IPS-NIHi11 (cell line): ENCODE results near the gene SPACA4.

ENCODE experiments used
- DNase-seq: peaks from one replicate; pipeline ENCODE4 v3.0.0; 2012; ENCODE audit warnings: mixed read lengths, low spot score

The SPACA4 gene

DNA sequence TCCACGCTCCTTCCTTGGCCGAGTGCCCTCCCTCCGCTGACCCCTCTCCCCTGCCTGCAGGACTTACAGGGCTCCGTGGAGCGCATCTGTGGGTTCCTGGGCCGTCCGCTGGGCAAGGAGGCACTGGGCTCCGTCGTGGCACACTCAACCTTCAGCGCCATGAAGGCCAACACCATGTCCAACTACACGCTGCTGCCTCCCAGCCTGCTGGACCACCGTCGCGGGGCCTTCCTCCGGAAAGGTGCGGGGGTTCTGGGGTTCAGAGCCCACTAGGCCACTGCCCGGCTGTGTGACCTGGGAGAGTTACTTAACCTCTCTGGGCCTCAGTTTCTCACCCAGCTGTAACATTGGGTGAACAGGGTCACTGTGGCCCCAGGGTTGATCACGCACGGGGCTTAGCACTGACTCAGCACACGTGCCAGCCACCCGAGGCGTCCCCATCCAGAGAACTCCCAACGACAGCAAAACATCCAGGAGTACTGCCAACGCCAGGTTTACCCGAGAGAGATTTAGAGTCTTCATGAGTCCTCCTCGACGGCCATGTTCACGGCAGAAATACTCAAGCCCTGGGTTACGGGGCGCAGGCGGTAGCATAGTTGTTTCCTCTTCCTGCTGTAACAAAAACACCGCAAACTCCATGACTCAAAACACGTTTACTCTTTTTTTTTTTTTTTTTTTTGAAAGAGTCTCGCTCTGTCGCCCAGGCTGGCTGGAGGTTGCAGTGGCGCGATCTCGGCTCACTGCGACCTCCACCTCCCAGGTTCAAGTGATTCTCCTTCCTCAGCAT is 9.7 kb upstream of the SPACA4 start:
- DNase-seq, result peak; percentile 6

DNA sequence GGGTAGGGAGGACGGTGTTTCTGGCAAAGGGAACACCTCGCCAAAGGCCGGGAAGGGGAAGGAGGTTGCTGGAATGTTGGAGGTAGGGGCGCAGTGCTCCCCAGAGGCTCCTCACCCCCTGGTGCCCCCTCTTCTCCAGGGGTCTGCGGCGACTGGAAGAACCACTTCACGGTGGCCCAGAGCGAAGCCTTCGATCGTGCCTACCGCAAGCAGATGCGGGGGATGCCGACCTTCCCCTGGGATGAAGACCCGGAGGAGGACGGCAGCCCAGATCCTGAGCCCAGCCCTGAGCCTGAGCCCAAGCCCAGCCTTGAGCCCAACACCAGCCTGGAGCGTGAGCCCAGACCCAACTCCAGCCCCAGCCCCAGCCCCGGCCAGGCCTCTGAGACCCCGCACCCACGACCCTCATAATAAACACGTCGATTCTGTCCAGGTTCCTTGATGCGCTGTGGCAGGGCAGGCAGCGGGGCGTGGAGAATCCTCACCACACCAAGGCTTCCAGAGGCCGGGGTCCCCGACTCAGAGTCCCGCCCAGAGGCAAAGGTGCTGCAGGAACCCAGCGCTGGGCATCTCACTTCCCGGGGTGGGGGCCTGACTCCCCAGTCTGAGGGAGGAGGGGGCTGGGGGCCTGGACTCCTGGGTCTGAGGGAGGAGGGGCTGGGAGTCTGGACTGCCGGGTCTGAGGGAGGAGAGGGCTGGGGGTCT is 7.4 kb upstream of the SPACA4 start:
- peak; percentile 20 for DNase-seq

DNA sequence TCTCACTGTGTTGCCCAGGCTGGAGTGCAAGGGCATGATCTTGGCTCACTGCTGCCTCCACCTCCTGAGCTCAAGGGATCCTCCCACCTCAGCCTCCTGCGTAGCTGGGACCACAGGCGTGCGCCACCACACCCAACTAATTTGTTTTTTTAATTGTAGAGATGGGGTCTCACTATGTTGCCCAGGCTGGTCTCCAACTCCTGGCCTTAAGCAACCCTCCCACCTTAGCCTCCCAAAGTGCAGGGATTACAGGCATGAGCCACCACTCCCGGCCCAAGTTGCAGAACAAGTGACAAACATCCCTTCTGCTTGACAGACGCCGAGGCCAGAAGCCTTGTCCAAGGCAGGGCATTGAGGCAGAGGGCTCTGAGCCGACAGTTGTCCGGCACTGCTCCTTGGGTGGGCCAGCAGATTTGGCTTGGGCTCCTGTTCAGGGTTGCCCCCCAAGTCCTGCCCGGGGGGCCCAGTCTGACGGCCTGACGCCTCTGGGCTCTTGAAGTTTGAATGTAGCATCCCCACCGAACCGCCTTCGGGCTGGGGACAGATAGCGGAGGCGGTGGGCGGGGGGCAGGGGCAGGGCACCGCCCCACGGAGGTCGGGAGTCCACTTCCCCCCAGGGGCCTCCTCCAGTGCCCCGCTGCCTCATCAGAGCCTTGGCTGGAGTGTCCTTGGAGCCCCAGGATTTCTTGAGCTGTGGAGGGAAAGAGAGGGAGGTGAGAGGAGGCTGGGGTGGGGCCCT is 5.7 kb upstream of the SPACA4 start:
- peak; percentile 6 for DNase-seq

DNA sequence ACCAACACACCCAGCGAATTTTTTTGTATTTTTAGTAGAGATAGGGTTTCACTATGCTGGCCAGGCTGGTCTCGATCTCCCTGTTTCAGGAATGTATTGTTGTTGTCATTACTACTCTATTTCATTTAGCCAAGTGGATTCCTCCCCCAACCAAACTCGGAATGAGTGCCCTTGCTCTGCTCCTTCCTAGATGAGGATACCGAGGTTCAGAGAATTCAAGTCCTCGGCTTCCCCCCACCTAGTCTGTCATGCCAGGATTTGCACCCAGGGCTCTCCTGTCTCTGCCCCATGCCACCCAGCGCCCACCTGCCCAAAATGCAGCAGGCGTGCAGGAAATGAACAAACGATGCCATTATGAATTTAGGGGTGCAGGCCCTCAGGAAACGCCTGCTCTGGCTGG is 3.5 kb upstream of the SPACA4 start:
- DNase-seq, result no peak

- no peak for DNase-seq
Measured at GRCh38 chr19:48603449-48603848, 3.1 kb upstream of the SPACA4 start.

- DNase-seq, result no peak
Measured at GRCh38 chr19:48603850-48604249, 2.7 kb upstream of the SPACA4 start.

- no peak for DNase-seq
Measured at GRCh38 chr19:48607359-48607755, 815 bp downstream of the SPACA4 start.

- peak; percentile 76 for DNase-seq
Measured at GRCh38 chr19:48608798-48609263, 2.3 kb downstream of the SPACA4 start.

- DNase-seq, result no peak
Measured at GRCh38 chr19:48609571-48610108, 3.1 kb downstream of the SPACA4 start.

GRCh38 chr19:48611872-48612271 is 5.3 kb downstream of the SPACA4 start:
- no peak for DNase-seq

- no peak for DNase-seq
Measured at GRCh38 chr19:48613024-48613851, 6.7 kb downstream of the SPACA4 start.

DNA sequence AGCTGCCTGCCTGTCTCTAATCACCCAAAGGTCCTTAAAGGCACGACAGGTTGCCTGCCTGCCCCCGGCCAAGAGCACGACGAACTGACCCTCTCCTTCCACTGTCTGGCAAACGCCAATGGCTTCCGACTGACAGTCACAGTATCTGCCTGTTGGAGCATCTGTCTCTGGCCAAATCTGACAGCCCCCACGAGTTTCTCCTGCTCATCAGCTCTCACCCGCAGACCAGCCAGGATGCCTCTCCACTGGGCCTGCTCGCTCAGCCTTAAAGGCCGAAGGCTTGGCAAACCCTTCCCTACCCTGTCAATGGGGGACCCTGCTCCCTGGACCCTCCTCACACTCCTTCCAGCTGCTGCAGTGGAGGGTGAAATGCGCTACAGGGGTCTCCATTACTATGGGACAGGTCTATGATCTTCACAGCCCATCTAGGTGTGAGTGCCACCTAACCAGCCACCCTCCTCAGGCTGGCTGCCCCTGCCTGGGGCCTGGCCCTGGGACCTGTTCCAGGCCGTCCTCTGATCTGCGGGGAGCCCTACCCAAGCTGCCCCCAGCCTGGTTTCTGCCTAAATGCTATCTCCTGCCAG is 7.4 kb downstream of the SPACA4 start:
- no peak for DNase-seq

GRCh38 chr19:48614436-48615230 is 8.1 kb downstream of the SPACA4 start, which contains the start of gene FAM83E:
Gene FAM83E, minus strand, starts transcription at chr19:48615076. Its CDS starts 1,704 bp downstream, at chr19:48613372.
- peak; percentile 85 for DNase-seq

DNA sequence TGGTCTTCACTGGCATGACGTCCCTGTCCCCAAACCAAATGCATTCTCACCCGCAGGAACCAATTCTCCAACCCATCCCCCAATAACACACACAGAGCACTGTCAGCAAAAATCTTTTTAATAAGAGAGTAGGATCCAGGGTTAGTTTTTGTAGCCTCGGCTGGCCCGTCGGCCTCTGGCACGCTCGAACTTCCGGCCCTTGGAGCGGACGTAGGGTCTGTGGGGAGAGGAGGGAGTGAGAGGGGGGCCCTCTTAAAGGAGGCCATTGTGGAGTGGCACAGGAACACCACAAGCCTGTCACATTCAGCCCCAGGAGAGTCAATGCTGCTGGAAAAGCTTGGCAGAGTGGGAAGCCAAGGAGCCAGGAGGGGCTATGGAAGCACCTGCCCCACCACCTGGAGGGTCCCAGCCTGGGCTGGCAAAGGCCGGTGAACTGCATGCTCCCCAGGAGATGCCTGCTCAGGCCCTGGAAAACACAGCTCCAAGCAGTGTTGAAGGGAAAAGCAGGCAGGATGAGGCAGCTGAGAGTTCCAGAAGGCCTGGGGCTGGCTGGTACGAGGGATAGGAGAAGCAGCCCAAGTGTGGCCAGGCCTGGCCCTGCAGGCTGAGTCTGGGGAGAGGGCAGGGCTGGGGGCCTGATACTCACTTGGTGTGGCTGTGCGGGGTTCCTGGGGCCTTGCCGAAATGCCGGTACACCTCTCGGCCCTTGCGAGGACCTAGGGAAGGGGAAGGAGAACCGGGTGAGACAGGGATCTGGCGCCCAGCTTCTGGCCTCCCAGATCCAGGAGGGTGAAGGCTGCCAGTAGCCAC is 8.9 kb downstream of the SPACA4 start:
- no peak for DNase-seq

DNA sequence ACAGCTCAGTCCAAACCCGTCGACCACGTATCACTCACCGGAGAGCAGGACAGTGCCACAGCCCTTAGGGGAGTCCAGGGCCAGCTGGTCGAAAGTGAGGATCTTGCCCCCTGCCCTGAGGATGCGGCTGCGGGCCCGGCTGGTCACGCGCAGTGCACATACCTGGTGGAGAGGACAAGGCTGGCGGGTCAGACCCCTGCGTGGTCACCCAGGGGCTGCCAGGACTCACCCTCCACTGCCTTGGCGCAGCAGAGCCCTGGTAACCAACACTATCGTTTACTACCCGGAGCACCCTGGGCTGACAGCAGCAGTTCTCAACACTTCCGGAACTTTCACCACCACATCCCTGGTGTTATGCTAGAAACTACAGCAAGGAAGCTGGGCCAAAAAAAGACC is 9.5 kb downstream of the SPACA4 start:
- no peak for DNase-seq

- DNase-seq, result no peak
Measured at GRCh38 chr19:48616491-48617056, 10.0 kb downstream of the SPACA4 start.

DNA sequence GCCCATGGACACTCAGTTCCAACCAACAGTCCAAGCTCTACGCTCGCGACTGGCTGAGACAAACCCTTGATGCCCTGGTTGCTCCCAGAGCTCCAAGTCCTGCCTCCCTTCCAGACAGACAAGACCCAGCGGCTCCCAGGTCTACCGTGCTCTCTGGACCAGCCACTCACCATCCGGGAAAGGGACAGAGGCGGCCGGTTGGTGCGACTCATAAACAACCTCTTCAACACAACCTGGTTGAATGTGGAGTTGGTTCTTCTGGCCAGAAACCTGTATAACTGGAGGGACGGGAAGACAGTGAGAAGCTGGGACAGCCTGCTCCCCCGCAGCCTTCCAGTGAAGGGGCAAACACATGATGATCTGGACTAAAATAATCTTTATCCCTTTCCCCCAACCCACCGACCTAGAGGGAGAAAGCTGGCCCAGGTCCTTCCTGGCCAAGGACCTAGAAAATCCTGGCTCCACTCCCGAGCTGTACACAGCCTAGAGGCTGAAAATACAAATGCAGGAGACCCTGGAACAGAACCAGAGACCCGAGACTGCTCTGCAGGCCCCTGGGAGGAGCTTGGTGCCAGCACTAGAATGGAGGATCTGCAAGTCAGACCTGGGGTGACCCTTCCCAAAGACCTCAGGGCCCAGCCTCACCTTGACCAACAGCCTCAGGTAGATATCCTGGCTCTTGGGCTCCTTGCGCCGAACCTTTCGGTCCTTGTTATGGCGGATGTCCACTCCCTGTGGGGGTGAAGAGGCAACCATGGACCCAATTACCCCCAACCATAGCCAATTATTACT is 10.8 kb downstream of the SPACA4 start:
- no peak for DNase-seq

- DNase-seq, result no peak
Measured at GRCh38 chr19:48618278-48618915, 11.9 kb downstream of the SPACA4 start.
